ENCODE results near the gene RPS6KL1.

Gene RPS6KL1

DNA sequence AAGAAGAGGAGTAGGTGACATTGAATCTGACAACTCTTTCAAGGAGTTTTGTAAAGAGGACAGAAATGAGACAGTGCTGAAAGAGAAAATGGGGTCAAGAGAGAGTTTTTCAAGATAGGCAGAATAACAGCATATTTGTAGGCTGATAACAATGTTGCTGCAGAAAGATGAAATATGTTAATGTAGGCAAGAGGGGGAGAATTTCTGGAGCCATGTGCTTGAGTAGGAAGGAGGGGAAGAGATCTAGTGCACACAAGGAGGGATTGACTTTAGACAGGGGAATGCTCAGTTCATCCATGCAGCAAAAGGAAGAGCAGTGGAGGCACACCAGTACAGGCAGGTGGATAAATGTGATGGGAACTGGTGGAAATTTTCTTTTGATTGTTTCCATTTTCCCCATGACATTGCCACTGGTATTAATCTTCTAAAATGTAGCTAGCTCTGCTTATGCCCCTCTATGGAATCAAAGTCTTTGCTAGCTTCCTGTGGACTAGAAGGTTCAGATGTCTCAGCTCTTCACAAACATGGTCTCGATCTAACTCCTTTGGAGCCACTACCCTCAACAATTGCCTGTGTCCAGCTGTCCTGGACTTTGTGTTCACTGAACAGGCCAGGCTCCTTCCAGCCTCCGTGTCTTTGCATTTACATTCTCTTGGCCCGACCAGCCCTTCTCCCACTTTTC is 56.2 kb downstream of the RPS6KL1 start:
- no peak overlapping the region for H3K4me3 ChIP-seq (ENCODE audit: control insufficient read depth, low read depth, low read length)
- TF ChIP-seq, protein P1, sequence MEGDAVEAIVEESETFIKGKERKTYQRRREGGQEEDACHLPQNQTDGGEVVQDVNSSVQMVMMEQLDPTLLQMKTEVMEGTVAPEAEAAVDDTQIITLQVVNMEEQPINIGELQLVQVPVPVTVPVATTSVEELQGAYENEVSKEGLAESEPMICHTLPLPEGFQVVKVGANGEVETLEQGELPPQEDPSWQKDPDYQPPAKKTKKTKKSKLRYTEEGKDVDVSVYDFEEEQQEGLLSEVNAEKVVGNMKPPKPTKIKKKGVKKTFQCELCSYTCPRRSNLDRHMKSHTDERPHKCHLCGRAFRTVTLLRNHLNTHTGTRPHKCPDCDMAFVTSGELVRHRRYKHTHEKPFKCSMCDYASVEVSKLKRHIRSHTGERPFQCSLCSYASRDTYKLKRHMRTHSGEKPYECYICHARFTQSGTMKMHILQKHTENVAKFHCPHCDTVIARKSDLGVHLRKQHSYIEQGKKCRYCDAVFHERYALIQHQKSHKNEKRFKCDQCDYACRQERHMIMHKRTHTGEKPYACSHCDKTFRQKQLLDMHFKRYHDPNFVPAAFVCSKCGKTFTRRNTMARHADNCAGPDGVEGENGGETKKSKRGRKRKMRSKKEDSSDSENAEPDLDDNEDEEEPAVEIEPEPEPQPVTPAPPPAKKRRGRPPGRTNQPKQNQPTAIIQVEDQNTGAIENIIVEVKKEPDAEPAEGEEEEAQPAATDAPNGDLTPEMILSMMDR (conservative IDR thresholded peaks at IDR 0.05; ENCODE audit: control insufficient read depth, insufficient read depth, low read depth, low read length): no peak
- no peak for DNase-seq (ENCODE audit: low read depth)

- no peak for DNase-seq (ENCODE audit: low read depth)
- H3K4me3 ChIP-seq (ENCODE audit: control insufficient read depth, low read depth, low read length): no peak overlapping the region
- TF ChIP-seq, protein P1 (conservative IDR thresholded peaks at IDR 0.05; ENCODE audit: control insufficient read depth, insufficient read depth, low read depth, low read length): no peak
Measured at GRCh38 chr14:74865156-74865555, 57.9 kb downstream of the RPS6KL1 start.

DNA sequence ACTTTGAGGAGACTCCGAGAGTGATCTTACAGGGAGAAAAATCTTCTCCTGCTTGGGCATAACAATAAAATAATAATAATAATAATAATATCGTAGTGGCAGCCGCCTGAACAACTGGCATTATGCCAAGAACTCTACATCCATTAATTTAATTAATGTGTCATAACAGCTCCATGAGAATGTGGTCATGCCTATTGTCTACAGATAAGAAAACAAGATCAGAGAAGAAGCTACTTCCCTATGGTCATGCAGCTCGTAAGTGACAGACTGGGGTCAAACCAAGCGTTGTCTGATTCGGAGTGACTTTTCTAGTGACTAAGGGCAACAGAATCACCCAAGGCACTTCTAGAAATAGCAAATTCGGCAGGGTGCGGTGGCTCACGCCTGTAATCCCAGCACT is 58.9 kb downstream of the RPS6KL1 start:
- TF ChIP-seq, protein P1 (conservative IDR thresholded peaks at IDR 0.05; ENCODE audit: control insufficient read depth, insufficient read depth, low read depth, low read length): no peak
- no peak overlapping the region for H3K4me3 ChIP-seq (ENCODE audit: control insufficient read depth, low read depth, low read length)
- DNase-seq (ENCODE audit: low read depth): no peak

DNA sequence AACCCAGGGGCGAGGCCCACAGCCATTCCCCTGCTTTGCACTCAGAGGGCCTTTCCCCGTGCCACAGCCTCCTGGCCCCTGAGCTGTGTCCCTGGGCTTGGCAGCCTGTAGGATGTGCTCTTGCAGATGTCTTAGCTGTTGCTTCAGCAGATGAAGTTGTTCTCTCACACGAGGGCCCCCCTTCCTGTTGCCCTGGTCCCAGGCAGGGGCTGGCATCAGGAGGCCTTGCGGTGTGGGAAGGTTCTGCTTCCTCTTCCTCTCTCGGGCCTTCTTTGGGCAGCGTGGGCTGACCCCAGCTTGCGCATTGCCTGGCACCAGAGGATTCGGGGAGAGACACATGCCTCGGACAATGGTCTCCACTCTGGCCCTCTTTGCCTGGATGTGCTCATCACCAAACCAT is 59.8 kb downstream of the RPS6KL1 start:
- H3K4me3 ChIP-seq (ENCODE audit: control insufficient read depth, low read depth, low read length): no peak overlapping the region
- TF ChIP-seq, protein P1 (conservative IDR thresholded peaks at IDR 0.05; ENCODE audit: control insufficient read depth, insufficient read depth, low read depth, low read length): no peak
- DNase-seq (ENCODE audit: low read depth): no peak

GRCh38 chr14:74861734-74862090 is 61.3 kb downstream of the RPS6KL1 start:
- TF ChIP-seq, protein P1 (conservative IDR thresholded peaks at IDR 0.05; ENCODE audit: control insufficient read depth, insufficient read depth, low read depth, low read length): no peak
- H3K4me3 ChIP-seq (ENCODE audit: control insufficient read depth, low read depth, low read length): no peak overlapping the region
- no peak for DNase-seq (ENCODE audit: low read depth)

DNA sequence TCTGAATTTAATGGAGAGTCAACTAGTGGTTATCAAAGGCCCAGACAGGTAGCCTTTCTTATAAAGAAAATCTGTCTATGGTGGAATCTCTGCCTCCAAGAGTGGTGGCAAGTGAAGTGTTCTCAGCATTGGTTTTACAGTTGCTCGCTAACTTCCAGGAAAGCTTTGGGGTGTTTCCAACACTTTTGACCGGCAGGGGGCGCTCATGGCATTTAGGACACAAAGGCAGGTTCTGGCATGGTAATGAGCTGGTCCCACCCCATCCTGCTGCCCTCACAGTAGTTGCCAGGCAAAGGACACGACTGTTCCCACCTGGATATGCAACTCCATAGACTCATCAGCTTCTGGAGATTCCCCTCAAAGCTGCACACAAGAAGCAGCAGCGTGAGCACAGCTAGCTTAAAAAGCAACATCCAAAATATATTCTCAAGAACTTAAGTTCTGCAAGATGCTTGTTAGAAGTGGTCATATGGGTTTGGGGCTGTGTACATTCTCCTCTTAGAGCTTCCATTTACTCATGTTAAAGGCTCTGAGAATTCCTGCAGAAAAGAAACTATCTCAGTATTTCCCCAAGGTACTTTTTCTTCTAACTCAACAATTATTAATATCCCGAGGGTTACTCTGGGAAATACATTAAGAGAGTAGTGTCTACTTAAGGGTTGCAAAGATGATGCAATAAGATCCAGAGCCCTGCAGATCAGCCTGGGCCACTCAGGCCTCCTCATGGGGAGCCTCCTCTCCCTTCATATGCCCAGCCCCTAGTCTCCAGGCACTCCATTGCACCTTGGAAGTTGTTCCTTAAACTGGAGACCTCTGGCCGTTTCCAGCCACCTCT is 61.9 kb downstream of the RPS6KL1 start:
- TF ChIP-seq, protein P1 (conservative IDR thresholded peaks at IDR 0.05; ENCODE audit: control insufficient read depth, insufficient read depth, low read depth, low read length): peak; percentile 86
- peak; percentile 83 for DNase-seq (ENCODE audit: low read depth)
- H3K4me3 ChIP-seq (ENCODE audit: control insufficient read depth, low read depth, low read length): no peak overlapping the region
